Activated T-helper 2 cell treated with anti-CD3 and anti-CD28 coated beads, Interferon-gamma antibody, Interleukin-2, Interleukin-4, amounts not matched to agents 10 μg/mL and 5 μg/mL and 100 μg/mL, durations not matched to agents 14 hours and 24 hours and 36 hours (primary cell): ENCODE results near the gene TMEM63C. TPM values are rescaled to one million over a fixed set of nuclear protein-coding genes. Genes with fewer than 3 reads are reported as not detected.

ENCODE experiments used
- DNase-seq: peaks from one replicate; pipeline ENCODE4 v3.0.0; 2021; ENCODE audit warnings: low spot score
- H3K27ac Mint-ChIP-seq: one replicate; pipeline ENCODE4 v1.8.0; 2021; ENCODE audit warnings: mixed read lengths
- H3K27me3 Mint-ChIP-seq: one replicate; pipeline ENCODE4 v1.8.0; 2021; ENCODE audit warnings: low read depth, mixed read lengths
- H3K36me3 Mint-ChIP-seq: one replicate; pipeline ENCODE4 v1.8.0; 2021; ENCODE audit warnings: low read depth, mixed read lengths
- H3K4me1 Mint-ChIP-seq: one replicate; pipeline ENCODE4 v1.8.0; 2021; ENCODE audit warnings: low read depth, mixed read lengths
- H3K4me3 Mint-ChIP-seq: one replicate; pipeline ENCODE4 v1.8.0; 2021; ENCODE audit warnings: low read depth, mild to moderate bottlenecking, moderate library complexity, mixed read lengths
- H3K9me3 Mint-ChIP-seq: one replicate; pipeline ENCODE4 v1.8.0; 2021; ENCODE audit warnings: mixed read lengths
- intact Hi-C: fragments of 100-400 bp; cut with micrococcal nuclease; formaldehyde crosslinking; loops from one replicate; pipeline ENCODE4 v1.15.1; 2023
- total RNA-seq: library from RNA; stranded (reverse); gene quantifications from 2 replicates; pipeline ENCODE4 v1.2.3, GENCODE V29; 2022

TMEM63C gene
- total RNA-seq, 1 donor from 2014 or later: 1.0 TPM

DNA sequence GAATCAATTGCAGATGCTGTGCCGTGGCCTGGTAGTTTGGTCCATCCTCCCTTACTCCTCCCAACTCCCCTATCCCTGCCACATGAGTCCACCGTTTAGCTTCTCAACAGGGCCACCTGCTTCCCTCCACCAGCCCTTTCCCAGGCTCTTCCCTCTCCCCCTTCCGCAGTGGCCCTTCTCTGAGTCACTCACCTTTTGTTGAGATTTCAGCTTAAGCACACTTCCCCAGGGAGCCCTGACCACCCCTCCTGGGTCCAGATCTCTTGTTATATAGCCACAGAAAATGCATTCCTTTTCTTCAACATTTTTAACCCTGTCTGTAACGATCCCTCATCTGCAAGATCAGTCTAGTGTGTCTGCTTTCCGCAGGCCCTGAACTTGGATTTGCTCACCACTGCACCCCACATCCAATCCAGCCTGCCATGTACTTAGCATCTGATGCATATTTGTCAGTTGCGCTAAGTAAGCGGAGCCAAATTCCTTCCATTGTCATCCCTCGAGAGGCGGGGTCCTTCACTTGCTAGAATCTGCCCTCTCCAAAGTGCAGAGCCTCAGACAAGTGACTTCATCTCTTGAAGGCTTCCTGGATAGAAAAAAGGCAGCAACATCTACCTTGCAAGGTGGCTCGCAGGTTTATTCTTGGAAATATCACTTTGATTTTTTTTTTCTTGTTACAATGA lies 41.1 kb downstream of the TMEM63C start:
- no peak for DNase-seq
- H3K27ac Mint-ChIP-seq: no peak overlapping the region
- no peaks in the 10 kb centered on the region for H3K27me3 Mint-ChIP-seq
- no peaks in the 10 kb centered on the region for H3K36me3 Mint-ChIP-seq
- intact Hi-C loops: no loop called here
- no peak overlapping the region for H3K4me3 Mint-ChIP-seq
- H3K4me1 Mint-ChIP-seq: no peaks in the 10 kb centered on the region
- peaks cover 5% of the 10 kb centered on the region for H3K9me3 Mint-ChIP-seq

GRCh38 chr14:77224212-77224611 lies 42.6 kb downstream of the TMEM63C start:
- no peak overlapping the region for H3K4me3 Mint-ChIP-seq
- no peak overlapping the region for H3K27ac Mint-ChIP-seq
- no peaks in the 10 kb centered on the region for H3K36me3 Mint-ChIP-seq
- intact Hi-C loops: no loop called here
- no peak for DNase-seq
- H3K27me3 Mint-ChIP-seq: no peaks in the 10 kb centered on the region
- peaks cover 5% of the 10 kb centered on the region for H3K9me3 Mint-ChIP-seq
- no peaks in the 10 kb centered on the region for H3K4me1 Mint-ChIP-seq

- no peaks in the 10 kb centered on the region for H3K4me1 Mint-ChIP-seq
- H3K36me3 Mint-ChIP-seq: no peaks in the 10 kb centered on the region
- H3K27ac Mint-ChIP-seq: no peak overlapping the region
- intact Hi-C loops: no loop called here
- H3K4me3 Mint-ChIP-seq: no peak overlapping the region
- DNase-seq: no peak
- no peaks in the 10 kb centered on the region for H3K27me3 Mint-ChIP-seq
- H3K9me3 Mint-ChIP-seq: peaks cover 5% of the 10 kb centered on the region
Observed at GRCh38 chr14:77225254-77225653, 43.7 kb downstream of the TMEM63C start.

- intact Hi-C loops: no loop called here
- peaks cover 5% of the 10 kb centered on the region for H3K9me3 Mint-ChIP-seq
Observed at GRCh38 chr14:77225892-77226557, 44.4 kb downstream of the TMEM63C start.

GRCh38 chr14:77228056-77228455 lies 46.5 kb downstream of the TMEM63C start:
- H3K27me3 Mint-ChIP-seq: no peaks in the 10 kb centered on the region
- no peak overlapping the region for H3K4me3 Mint-ChIP-seq
- no peaks in the 10 kb centered on the region for H3K4me1 Mint-ChIP-seq
- DNase-seq: no peak
- no peaks in the 10 kb centered on the region for H3K36me3 Mint-ChIP-seq
- no peak overlapping the region for H3K27ac Mint-ChIP-seq
- intact Hi-C loops: no loop called here
- no peaks in the 10 kb centered on the region for H3K9me3 Mint-ChIP-seq

More at GRCh38 chr14:77225892-77226557, 44.4 kb downstream of the TMEM63C start:
- no peaks in the 10 kb centered on the region for H3K27me3 Mint-ChIP-seq
- no peak for DNase-seq
- no peaks in the 10 kb centered on the region for H3K36me3 Mint-ChIP-seq
- H3K4me1 Mint-ChIP-seq: no peaks in the 10 kb centered on the region
- H3K27ac Mint-ChIP-seq: no peak overlapping the region
- no peak overlapping the region for H3K4me3 Mint-ChIP-seq

DNA sequence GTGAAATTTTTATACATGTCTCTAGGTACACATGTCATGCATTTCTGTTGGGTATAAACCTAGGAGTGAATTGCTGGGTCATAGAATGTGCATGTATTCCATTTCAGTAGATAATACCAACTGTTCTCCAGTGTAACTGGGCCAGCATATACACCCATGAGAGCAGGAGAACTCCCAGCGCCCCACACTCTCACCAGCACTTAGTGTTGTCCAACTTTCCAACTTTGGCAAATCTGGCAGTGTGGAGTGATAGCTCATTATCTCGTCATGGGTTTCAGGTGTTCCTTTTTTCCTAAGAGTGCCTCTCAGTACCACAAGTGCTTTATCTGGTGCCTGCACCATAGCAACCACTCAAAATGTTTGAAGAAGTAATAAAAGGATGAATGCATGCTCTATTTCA lies 49.3 kb downstream of the TMEM63C start:
- no peak overlapping the region for H3K4me3 Mint-ChIP-seq
- no peaks in the 10 kb centered on the region for H3K4me1 Mint-ChIP-seq
- no peak for DNase-seq
- H3K27ac Mint-ChIP-seq: no peak overlapping the region
- H3K27me3 Mint-ChIP-seq: no peaks in the 10 kb centered on the region
- intact Hi-C loops: no loop called here
- H3K36me3 Mint-ChIP-seq: no peaks in the 10 kb centered on the region
- H3K9me3 Mint-ChIP-seq: no peaks in the 10 kb centered on the region

DNA sequence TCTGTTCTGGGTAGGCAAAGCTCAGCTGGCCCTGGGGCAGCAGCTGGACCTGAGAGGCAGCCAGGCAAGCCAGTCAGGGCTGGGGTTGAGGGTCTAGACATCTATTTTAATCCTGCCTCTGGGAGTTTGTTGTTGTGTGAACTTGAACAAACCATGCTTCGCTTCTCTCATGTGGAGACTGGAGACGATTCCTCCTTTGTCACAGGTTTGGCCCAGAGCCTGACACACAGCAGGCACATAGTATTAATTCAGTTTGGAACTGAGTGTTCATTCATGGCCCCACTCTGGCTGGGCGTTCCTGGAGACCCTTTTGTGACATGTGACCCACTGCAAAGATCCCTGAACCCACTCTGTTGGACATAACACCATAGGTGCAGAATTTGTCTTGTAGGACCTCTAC lies 50.1 kb downstream of the TMEM63C start:
- DNase-seq: no peak
- Mint-ChIP-seq H3K4me3 (no peak overlapping the region), H3K9me3 (no peaks in the 10 kb centered on the region), H3K4me1 (no peaks in the 10 kb centered on the region), H3K36me3 (no peaks in the 10 kb centered on the region), H3K27me3 (no peaks in the 10 kb centered on the region), H3K27ac (no peak overlapping the region)
- intact Hi-C loops: no loop called here

GRCh38 chr14:77236814-77237213 lies 55.2 kb downstream of the TMEM63C start:
- Mint-ChIP-seq H3K4me3 (no peak overlapping the region), H3K27ac (no peak overlapping the region), H3K36me3 (no peaks in the 10 kb centered on the region), H3K4me1 (no peaks in the 10 kb centered on the region), H3K9me3 (no peaks in the 10 kb centered on the region), H3K27me3 (no peaks in the 10 kb centered on the region)
- DNase-seq: no peak
- intact Hi-C loops: no loop called here

DNA sequence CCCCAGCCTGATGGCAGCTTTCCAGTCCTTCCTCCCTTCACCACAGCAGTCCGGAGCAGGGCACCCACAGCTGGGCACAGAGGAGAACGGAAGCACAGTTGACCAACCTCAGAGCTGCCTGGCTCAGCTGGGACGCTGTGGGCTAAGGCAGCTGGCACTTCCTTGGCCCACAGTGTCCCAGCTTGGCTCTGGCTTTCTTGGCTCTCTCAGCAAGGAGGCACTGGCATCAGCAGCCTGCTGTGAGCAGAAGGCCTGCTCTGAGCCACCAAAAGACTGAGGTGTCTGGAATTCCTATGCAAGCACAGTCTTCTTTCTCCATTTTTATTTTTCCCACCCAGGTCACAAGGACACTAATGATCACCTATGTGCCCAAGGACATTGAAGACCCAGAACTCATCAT lies 56.8 kb downstream of the TMEM63C start:
- Mint-ChIP-seq H3K27me3 (no peaks in the 10 kb centered on the region), H3K36me3 (no peaks in the 10 kb centered on the region), H3K4me3 (no peak overlapping the region), H3K4me1 (no peaks in the 10 kb centered on the region), H3K9me3 (no peaks in the 10 kb centered on the region), H3K27ac (no peak overlapping the region)
- DNase-seq: no peak
- intact Hi-C loops: no loop called here

GRCh38 chr14:77238996-77239395 lies 57.4 kb downstream of the TMEM63C start:
- Mint-ChIP-seq H3K4me3 (no peak overlapping the region), H3K9me3 (no peaks in the 10 kb centered on the region), H3K27me3 (no peaks in the 10 kb centered on the region), H3K36me3 (no peaks in the 10 kb centered on the region), H3K4me1 (no peaks in the 10 kb centered on the region), H3K27ac (no peak overlapping the region)
- intact Hi-C loops: no loop called here
- DNase-seq: no peak

DNA sequence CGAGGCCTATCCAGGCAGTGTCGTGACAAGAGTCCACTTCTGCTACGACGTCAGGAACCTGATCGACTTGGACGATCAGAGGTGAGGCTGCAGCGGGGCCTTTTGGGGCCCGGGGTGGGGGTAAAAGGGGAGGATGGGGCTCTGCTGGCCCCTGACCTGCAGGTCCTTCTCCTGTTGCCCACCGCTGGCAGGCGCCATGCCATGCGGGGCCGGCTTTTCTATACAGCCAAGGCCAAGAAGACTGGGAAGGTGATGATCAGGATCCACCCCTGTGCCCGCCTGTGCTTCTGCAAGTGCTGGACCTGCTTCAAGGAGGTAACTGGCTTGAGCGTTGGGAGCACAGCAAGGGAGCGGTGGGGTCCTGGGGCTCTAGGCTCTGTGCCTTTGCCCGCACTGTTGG lies 57.8 kb downstream of the TMEM63C start:
- intact Hi-C loops: no loop called here
- no peaks in the 10 kb centered on the region for H3K36me3 Mint-ChIP-seq
- no peaks in the 10 kb centered on the region for H3K9me3 Mint-ChIP-seq
- H3K27me3 Mint-ChIP-seq: no peaks in the 10 kb centered on the region
- H3K4me1 Mint-ChIP-seq: no peaks in the 10 kb centered on the region
- H3K4me3 Mint-ChIP-seq: no peak overlapping the region
- H3K27ac Mint-ChIP-seq: no peak overlapping the region
- no peak for DNase-seq

- H3K4me1 Mint-ChIP-seq: no peaks in the 10 kb centered on the region
- DNase-seq: no peak
- H3K4me3 Mint-ChIP-seq: no peak overlapping the region
- no peaks in the 10 kb centered on the region for H3K36me3 Mint-ChIP-seq
- no peaks in the 10 kb centered on the region for H3K9me3 Mint-ChIP-seq
- no peak overlapping the region for H3K27ac Mint-ChIP-seq
- no peaks in the 10 kb centered on the region for H3K27me3 Mint-ChIP-seq
- intact Hi-C loops: no loop called here
Observed at GRCh38 chr14:77240336-77240915, 58.8 kb downstream of the TMEM63C start.

DNA sequence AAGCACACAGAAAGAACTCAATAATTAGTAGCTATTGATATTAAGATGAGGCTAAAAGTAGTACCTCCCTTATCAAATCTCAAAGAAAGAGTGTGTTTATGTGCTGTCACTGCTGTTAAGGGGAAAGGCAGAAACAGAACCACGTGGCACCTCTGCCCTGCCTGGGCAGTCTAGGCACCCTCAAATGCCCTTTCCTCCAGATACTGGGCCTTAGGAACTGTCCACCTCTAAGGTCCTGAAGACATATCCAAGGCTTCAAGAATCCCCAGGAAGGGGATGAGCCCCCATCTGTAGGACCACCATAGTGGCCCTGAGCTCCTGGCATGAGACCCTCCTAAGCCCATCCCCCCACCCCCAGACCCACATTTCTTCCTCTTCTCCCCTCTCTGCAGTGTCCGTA lies 60.4 kb downstream of the TMEM63C start:
- H3K4me3 Mint-ChIP-seq: no peak overlapping the region
- no peak for DNase-seq
- H3K27ac Mint-ChIP-seq: no peak overlapping the region
- no peaks in the 10 kb centered on the region for H3K4me1 Mint-ChIP-seq
- no peaks in the 10 kb centered on the region for H3K27me3 Mint-ChIP-seq
- intact Hi-C loops: no loop called here
- no peaks in the 10 kb centered on the region for H3K36me3 Mint-ChIP-seq
- no peaks in the 10 kb centered on the region for H3K9me3 Mint-ChIP-seq
